Kidney (tissue), 14 donors: ENCODE measurements around the gene EP400. TPM values are rescaled to one million over a fixed set of nuclear protein-coding genes. Genes with fewer than 3 reads are reported as not detected.

Experiments used
- DNase-seq, 5 donors: peaks; one replicate each; pipeline ENCODE4 v3.0.0-alpha.2; 2013 to 2020
- FAIRE-seq: peaks from 2 replicates; lab custom pipeline; 2012; peaks lifted over from hg19 to GRCh38; lab: Jason Lieb, UNC
- H3K27ac ChIP-seq, 2 donors: one replicate each; pipeline ENCODE4 v1.7.0; 2013; ENCODE audit warnings: low read depth in 2 of 2, low read length in 2 of 2, inconsistent platforms in 1 of 2
- H3K27me3 ChIP-seq: one replicate; pipeline ENCODE4 v1.7.1; 2013; ENCODE audit warnings: low read length, inconsistent platforms; ENCODE audit not compliant: control insufficient read depth, insufficient read depth
- H3K36me3 ChIP-seq, 3 donors: one replicate each; pipeline versions ENCODE4 v1.7.0 to v1.7.1; 2013; ENCODE audit warnings: low read length in 3 of 3, control low read depth in 1 of 3, inconsistent platforms in 1 of 3; ENCODE audit not compliant: insufficient read depth in 3 of 3, control insufficient read depth in 2 of 3
- H3K4me1 ChIP-seq, 3 donors: one replicate each; pipeline versions ENCODE4 v1.7.0 to v1.7.1; 2013; ENCODE audit warnings: low read length in 3 of 3, inconsistent platforms in 1 of 3, low read depth in 1 of 3; ENCODE audit not compliant: control insufficient read depth in 2 of 3, insufficient read depth in 2 of 3
- H3K4me3 ChIP-seq, 3 donors: one replicate each; pipeline versions ENCODE4 v1.7.0 to v1.8.1; 2013; ENCODE audit warnings: low read length in 3 of 3, control low read depth in 1 of 3, inconsistent platforms in 1 of 3
- H3K9ac ChIP-seq, 3 donors: one replicate each; pipeline versions ENCODE4 v1.7.0 to v1.7.1; 2013; ENCODE audit warnings: low read length in 3 of 3, control low read depth in 1 of 3, inconsistent platforms in 1 of 3
- H3K9me3 ChIP-seq, 3 donors: one replicate each; pipeline versions ENCODE4 v1.7.0 to v1.7.1; 2013; ENCODE audit warnings: low read length in 3 of 3, control low read depth in 1 of 3, inconsistent platforms in 1 of 3; ENCODE audit not compliant: control insufficient read depth in 2 of 3, insufficient read depth in 1 of 3
- intact Hi-C: fragments of 100-400 bp; cut with DNase I; formaldehyde crosslinking; loops from one replicate; pipeline ENCODE4 v1.11.1; 2022
- polyA plus RNA-seq: library from polyadenylated mRNA; stranded (reverse); fragments of 350-450 nt; fragmentation: Illumina TruSeq; extraction: RNeasy Lipid Tissue Mini Kit (QIAGEN cat#74804); gene quantifications from one replicate; pipeline ENCODE4 v1.2.3, GENCODE V29; 2014; ENCODE audit warnings: low read depth, low replicate concordance; ENCODE audit not compliant: insufficient read depth
- total RNA-seq: library from RNA; stranded (reverse); fragmentation: NEBNext Ultra II Directional; extraction: Animal tissue kit (Norgen Biotek cat#: 25700); gene quantifications from one replicate; pipeline ENCODE4 v1.2.1, GENCODE V29; 2021
- TF ChIP-seq, protein P1 (sequence below): IDR thresholded peaks from 3 replicates; pipeline ENCODE4 v1.5.1; 2012; ENCODE audit warnings: mild to moderate bottlenecking, moderate library complexity, borderline replicate concordance; ENCODE audit not compliant: insufficient read depth; ENCODE audit errors: extremely low read depth
- donor health status: control.
- donor health status: control.
- donor health status: control.
- donor health status: control.
- donor health status: control.
- donor health status: DM: yes; HTN: yes; CAD: no.
- donor health status: Normal renal cell carcinoma (clear cell type).

Gene EP400
- total and polyA plus RNA-seq, 2 donors from 2014 or later: 7.5 to 44.7 TPM

DNA sequence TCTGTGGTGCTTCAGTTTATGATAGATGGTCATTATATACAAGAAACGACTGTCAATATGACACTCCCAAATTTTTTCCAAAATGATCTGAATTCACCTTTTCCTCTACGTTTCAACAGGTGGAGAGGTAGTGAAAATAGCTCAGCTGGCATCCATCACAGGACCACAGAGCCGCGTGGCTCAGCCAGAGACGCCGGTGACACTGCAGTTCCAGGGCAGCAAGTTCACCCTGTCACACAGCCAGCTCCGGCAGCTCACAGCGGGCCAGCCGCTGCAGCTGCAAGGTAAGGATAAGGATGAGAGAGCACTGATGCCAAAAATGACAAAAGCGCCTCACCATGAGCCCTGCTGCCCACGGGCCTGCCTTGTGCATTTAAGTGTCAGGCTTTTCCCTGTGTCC lies 73.9 kb downstream of the EP400 start:
- Histone ChIP-seq H3K9ac (no peak overlapping the region), H3K27ac (no peak overlapping the region), H3K36me3 (peaks cover 3 to 70% (median 46%) of the 10 kb centered on the region in 3 donors), H3K4me3 (no peak overlapping the region), H3K9me3 (no peaks in the 10 kb centered on the region), H3K4me1 (no peaks in the 10 kb centered on the region), H3K27me3 (no peaks in the 10 kb centered on the region)
- TF ChIP-seq, protein P1, sequence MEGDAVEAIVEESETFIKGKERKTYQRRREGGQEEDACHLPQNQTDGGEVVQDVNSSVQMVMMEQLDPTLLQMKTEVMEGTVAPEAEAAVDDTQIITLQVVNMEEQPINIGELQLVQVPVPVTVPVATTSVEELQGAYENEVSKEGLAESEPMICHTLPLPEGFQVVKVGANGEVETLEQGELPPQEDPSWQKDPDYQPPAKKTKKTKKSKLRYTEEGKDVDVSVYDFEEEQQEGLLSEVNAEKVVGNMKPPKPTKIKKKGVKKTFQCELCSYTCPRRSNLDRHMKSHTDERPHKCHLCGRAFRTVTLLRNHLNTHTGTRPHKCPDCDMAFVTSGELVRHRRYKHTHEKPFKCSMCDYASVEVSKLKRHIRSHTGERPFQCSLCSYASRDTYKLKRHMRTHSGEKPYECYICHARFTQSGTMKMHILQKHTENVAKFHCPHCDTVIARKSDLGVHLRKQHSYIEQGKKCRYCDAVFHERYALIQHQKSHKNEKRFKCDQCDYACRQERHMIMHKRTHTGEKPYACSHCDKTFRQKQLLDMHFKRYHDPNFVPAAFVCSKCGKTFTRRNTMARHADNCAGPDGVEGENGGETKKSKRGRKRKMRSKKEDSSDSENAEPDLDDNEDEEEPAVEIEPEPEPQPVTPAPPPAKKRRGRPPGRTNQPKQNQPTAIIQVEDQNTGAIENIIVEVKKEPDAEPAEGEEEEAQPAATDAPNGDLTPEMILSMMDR: no peak
- DNase-seq (no peak), FAIRE-seq (no peak)
- intact Hi-C loops: no loop called here

DNA sequence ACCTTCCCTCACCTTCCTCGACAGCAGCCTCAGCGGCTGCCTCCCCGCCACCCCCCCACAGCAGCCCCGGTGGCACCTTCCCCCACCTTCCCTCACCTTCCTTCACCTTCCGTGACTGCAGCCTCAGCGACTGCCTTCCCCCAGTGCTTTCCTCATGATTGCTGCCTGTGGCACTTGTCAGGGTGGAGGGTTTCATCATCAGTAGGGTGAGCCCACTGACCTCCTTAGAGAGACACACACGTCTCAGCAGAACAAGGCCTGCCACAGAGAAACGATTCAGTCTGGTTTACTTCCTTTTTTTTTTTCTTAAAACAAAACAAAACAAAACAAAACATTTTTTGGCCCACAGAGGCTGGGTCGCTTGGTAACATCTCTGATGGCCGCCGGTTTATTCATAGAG lies 75.0 kb downstream of the EP400 start:
- no peak overlapping the region for H3K4me3 ChIP-seq
- no peak overlapping the region for H3K27ac ChIP-seq
- TF ChIP-seq, protein P1: no peak
- FAIRE-seq (no peak), DNase-seq (no peak)
- H3K9ac ChIP-seq: no peak overlapping the region
- intact Hi-C loops: no loop called here
- no peaks in the 10 kb centered on the region for H3K4me1 ChIP-seq
- H3K36me3 ChIP-seq: peaks cover 3 to 68% (median 51%) of the 10 kb centered on the region in 3 donors
- no peaks in the 10 kb centered on the region for H3K9me3 ChIP-seq
- no peaks in the 10 kb centered on the region for H3K27me3 ChIP-seq

DNA sequence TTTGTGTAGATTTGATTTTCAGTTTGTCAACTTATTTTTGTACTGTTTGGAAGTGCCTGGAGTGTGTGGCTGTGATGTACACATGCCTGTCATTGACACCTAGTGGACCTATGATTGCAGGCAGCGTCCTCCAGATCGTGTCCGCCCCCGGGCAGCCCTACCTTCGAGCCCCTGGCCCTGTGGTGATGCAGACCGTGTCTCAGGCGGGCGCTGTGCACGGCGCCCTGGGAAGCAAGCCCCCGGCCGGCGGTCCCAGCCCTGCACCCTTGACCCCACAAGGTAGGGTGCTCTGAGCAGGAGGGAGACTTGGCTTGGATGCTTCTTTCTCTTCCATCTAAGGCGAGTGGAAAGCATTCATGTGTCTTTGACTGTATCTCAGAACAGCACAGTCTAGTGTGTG lies 75.8 kb downstream of the EP400 start:
- Histone ChIP-seq H3K27me3 (no peaks in the 10 kb centered on the region), H3K27ac (no peak overlapping the region), H3K4me1 (no peaks in the 10 kb centered on the region), H3K36me3 (peaks cover 3 to 68% (median 46%) of the 10 kb centered on the region in 3 donors), H3K9ac (no peak overlapping the region), H3K4me3 (no peak overlapping the region), H3K9me3 (no peaks in the 10 kb centered on the region)
- FAIRE-seq: no peak
- intact Hi-C loops: no loop called here
- no peak for DNase-seq
- TF ChIP-seq, protein P1: no peak
